ENCODE results near the gene FBXO33.

GRCh38 chr14:39376667-39377403, 55.4 kb downstream of the FBXO33 start:
- TF ChIP-seq GATA3 (IDR thresholded peaks at IDR 0.05; ENCODE audit: low read depth, low read length) (no peak), GATA2 (IDR thresholded peaks at IDR 0.05; ENCODE audit: low read depth, low read length) (no peak)

Measured in SH-SY5Y (cell line).